Type B pancreatic cell (in vitro differentiated cells): ENCODE measurements around the gene CERS6. TPM values are rescaled to one million over a fixed set of nuclear protein-coding genes. Genes with fewer than 3 reads are reported as not detected.

Experiments
- DNase-seq: peaks from one replicate; pipeline ENCODE4 v3.0.0; 2021; ENCODE audit warnings: mixed read lengths; ENCODE audit not compliant: unreplicated experiment; ENCODE audit errors: extremely low spot score
- H3K27ac Mint-ChIP-seq: 2 replicates; pipeline ENCODE4 v1.8.0; 2021; ENCODE audit warnings: mild to moderate bottlenecking, mixed read lengths
- H3K27me3 Mint-ChIP-seq: 2 replicates; pipeline ENCODE4 v1.8.0; 2021; ENCODE audit warnings: mixed read lengths
- H3K36me3 Mint-ChIP-seq: 2 replicates; pipeline ENCODE4 v1.8.0; 2021; ENCODE audit warnings: mixed read lengths
- H3K4me1 Mint-ChIP-seq: one replicate; pipeline ENCODE4 v1.8.0; 2021; ENCODE audit warnings: mixed read lengths; ENCODE audit not compliant: unreplicated experiment
- H3K4me3 Mint-ChIP-seq: 2 replicates; pipeline ENCODE4 v1.8.0; 2021; ENCODE audit warnings: mild to moderate bottlenecking, mixed read lengths
- H3K9me3 Mint-ChIP-seq: 2 replicates; pipeline ENCODE4 v1.8.0; 2021; ENCODE audit warnings: mixed read lengths
- total RNA-seq: library from RNA; stranded (reverse); gene quantifications from 2 replicates; pipeline ENCODE4 v1.2.1, GENCODE V29; 2021; ENCODE audit warnings: low replicate concordance
- TF ChIP-seq, protein P1 (sequence below): fragments of 200-600 bp; sonication (generic); conservative IDR thresholded peaks from 2 replicates; pipeline ENCODE4 v1.5.0; 2021; ENCODE audit warnings: antibody characterized with exemption, mild to moderate bottlenecking

Gene CERS6
- total RNA-seq, 1 donor from 2014 or later: 43.0 TPM

DNA sequence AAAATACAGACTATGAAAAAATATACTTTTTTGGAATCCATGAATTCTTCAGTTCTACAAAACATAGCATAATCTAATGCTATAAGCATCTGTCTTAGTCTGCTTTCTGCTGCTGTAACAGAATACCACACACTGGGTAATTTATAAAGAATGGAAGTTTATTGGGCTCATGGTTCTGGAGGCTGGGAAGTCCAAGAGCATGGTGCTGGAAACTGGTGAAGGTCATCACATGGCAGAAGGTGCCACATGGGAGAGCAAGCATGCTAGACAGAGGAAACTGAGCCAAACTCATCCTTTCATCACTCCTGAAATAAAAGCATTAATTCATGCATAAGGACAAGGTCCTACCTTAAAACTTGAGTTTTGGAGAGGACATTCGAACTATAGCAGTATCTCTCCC is 319.8 kb downstream of the CERS6 start:
- H3K27me3 Mint-ChIP-seq: no peaks in the 10 kb centered on the region
- H3K27ac Mint-ChIP-seq: no peak overlapping the region
- TF ChIP-seq, protein P1, sequence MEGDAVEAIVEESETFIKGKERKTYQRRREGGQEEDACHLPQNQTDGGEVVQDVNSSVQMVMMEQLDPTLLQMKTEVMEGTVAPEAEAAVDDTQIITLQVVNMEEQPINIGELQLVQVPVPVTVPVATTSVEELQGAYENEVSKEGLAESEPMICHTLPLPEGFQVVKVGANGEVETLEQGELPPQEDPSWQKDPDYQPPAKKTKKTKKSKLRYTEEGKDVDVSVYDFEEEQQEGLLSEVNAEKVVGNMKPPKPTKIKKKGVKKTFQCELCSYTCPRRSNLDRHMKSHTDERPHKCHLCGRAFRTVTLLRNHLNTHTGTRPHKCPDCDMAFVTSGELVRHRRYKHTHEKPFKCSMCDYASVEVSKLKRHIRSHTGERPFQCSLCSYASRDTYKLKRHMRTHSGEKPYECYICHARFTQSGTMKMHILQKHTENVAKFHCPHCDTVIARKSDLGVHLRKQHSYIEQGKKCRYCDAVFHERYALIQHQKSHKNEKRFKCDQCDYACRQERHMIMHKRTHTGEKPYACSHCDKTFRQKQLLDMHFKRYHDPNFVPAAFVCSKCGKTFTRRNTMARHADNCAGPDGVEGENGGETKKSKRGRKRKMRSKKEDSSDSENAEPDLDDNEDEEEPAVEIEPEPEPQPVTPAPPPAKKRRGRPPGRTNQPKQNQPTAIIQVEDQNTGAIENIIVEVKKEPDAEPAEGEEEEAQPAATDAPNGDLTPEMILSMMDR: no peak
- peaks cover 19% of the 10 kb centered on the region for H3K9me3 Mint-ChIP-seq
- no peak for DNase-seq
- H3K36me3 Mint-ChIP-seq: peaks cover 9% of the 10 kb centered on the region
- no peak overlapping the region for H3K4me3 Mint-ChIP-seq
- peaks cover 15% of the 10 kb centered on the region for H3K4me1 Mint-ChIP-seq

DNA sequence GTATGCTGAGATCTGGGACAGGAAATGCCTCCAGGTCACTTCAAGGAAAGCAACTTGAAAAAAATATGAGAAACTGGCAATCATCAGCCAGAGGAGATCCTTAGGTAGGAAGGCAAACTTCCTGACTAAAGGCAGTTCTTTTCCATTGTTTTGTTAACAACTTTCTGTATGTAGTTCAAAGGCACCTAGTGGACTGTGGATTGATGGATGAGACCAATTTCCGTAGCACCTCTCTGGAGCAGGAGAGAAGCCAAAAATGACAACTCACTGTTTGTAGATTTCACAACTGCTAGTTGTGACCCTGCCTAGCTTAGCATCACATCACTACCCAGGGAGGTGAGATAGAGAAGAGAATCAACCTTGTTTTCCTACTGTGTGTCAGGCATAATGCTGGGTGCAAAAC is 324.6 kb downstream of the CERS6 start:
- Mint-ChIP-seq H3K4me1 (peaks cover 14% of the 10 kb centered on the region), H3K27ac (no peak overlapping the region), H3K36me3 (peaks cover 4% of the 10 kb centered on the region)

DNA sequence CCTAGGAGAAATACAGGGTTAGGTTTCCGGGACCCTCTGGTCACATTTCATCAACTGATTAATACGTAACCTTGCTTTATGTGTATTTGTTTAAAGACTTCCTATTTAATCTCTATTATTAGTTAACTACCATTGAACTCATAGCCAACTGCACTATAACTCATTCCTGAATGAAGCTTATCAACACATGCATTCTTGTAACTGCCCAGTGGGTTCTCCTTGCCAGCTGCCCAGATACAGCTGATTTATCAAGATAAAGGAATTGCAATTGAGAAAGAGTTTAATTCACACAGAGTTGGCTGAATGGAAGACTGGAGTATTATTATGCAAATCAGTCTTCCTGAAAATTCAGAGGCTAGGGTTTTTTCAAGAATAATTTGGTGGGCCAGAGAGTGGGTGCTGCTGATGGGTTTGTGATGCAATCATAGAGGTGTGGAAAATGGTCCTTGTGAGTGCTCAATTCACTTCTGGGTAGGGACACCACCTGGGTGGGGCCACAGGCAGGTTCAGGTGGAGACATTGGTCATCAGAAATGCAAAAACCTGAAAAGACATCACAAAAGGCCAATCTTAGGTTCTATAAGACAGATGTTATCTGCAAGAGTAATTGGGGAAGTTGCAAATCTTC is 325.2 kb downstream of the CERS6 start:
- no peak overlapping the region for H3K27ac Mint-ChIP-seq
- TF ChIP-seq, protein P1: no peak

More for the DNA sequence above, 324.6 kb downstream of the CERS6 start:
- Mint-ChIP-seq H3K9me3 (peaks cover 20% of the 10 kb centered on the region), H3K27me3 (no peaks in the 10 kb centered on the region), H3K4me3 (no peak overlapping the region)
- TF ChIP-seq, protein P1: no peak
- DNase-seq: no peak

DNA sequence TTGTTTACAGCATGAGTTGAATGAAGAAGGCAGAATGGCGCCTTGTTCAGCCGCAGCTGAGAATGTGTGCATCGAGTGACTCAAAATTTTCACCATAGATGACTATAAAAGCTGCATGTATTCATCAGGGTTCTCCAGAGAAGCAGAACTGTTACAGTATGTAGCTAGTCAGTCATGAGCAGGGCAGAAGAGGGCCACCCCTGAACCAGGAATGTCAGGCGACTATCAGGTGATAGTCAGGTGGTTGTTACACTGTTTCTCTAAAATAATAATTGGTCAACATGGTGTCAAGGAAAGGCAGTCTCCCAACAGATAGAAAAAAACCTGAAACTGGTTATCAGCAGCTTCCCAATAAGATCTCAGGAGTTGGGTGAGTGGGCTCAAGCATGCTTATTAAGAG is 326.2 kb downstream of the CERS6 start:
- no peaks in the 10 kb centered on the region for H3K27me3 Mint-ChIP-seq
- H3K36me3 Mint-ChIP-seq: no peaks in the 10 kb centered on the region
- peaks cover 15% of the 10 kb centered on the region for H3K9me3 Mint-ChIP-seq
- H3K27ac Mint-ChIP-seq: no peak overlapping the region
- DNase-seq: no peak
- peaks cover 14% of the 10 kb centered on the region for H3K4me1 Mint-ChIP-seq
- no peak overlapping the region for H3K4me3 Mint-ChIP-seq
- TF ChIP-seq, protein P1: no peak

More for the DNA sequence above, 325.2 kb downstream of the CERS6 start:
- H3K36me3 Mint-ChIP-seq: no peaks in the 10 kb centered on the region
- H3K4me1 Mint-ChIP-seq: peaks cover 14% of the 10 kb centered on the region
- H3K27me3 Mint-ChIP-seq: no peaks in the 10 kb centered on the region
- H3K4me3 Mint-ChIP-seq: no peak overlapping the region
- no peak for DNase-seq
- peaks cover 16% of the 10 kb centered on the region for H3K9me3 Mint-ChIP-seq

DNA sequence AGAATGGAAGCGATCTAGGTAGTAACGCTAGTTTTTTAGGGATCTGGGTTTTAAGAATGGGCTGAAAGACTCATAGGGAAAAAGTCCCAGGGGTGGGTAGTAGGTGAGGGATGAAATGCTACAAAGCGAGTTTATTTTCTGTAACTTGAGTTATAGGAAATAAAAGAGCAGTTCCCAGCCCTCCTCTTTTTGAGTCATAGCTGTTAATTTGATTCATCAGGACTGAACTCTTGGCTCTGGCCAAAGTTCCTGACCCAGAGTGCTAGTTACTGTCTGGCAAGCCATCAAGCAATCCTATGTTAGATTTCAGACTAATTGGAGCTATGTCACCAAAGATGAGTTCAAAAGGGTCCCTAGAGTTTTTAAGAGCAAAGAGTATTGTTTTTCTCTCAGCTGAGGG is 328.9 kb downstream of the CERS6 start:
- Mint-ChIP-seq H3K27me3 (no peaks in the 10 kb centered on the region), H3K4me1 (peaks cover 8% of the 10 kb centered on the region), H3K36me3 (no peaks in the 10 kb centered on the region)

More for the DNA sequence above, 328.9 kb downstream of the CERS6 start:
- no peak overlapping the region for H3K4me3 Mint-ChIP-seq
- H3K9me3 Mint-ChIP-seq: peaks cover 9% of the 10 kb centered on the region
- DNase-seq: no peak
- TF ChIP-seq, protein P1: no peak
- no peak overlapping the region for H3K27ac Mint-ChIP-seq
